ENCODE data around the gene ADRA2C. TPM values are rescaled to one million over a fixed set of nuclear protein-coding genes. Genes with fewer than 3 reads are reported as not detected.

The ADRA2C gene
- polyA plus RNA-seq, 1 of the 3 experiments (the other 2 are of a cell fraction) = 0.15 TPM

GRCh38 chr4:3723232-3723642, 42.9 kb upstream of the ADRA2C start:
- no peak overlapping the region for H3K27ac ChIP-seq (ENCODE audit: low read depth in 2 of 2, low read length in 1 of 2)
- H2AFZ ChIP-seq (ENCODE audit: low read depth) = no peak overlapping the region
- no peak overlapping the region for H3K9ac ChIP-seq
- H3K36me3 ChIP-seq (replicated peaks in 1 of 2; ENCODE audit: control insufficient read depth in 1 of 2, insufficient read depth in 2 of 2, low read length in 1 of 2) = no peaks in the 10 kb centered on the region
- no peaks in the 10 kb centered on the region for H3F3A ChIP-seq (replicated peaks; ENCODE audit: insufficient read depth)
- H3K4me2 ChIP-seq = no peak overlapping the region
- no peaks in the 10 kb centered on the region for H3K9me3 ChIP-seq
- peaks cover 0 to 10% of the 10 kb centered on the region in 2 experiments; a peak in 1 of 4 replicates for H3K4me1 ChIP-seq (ENCODE audit: control insufficient read depth in 1 of 2, insufficient read depth in 2 of 2, low read depth in 1 of 2, low read length in 1 of 2)
- no peaks in the 10 kb centered on the region for H3K79me2 ChIP-seq (ENCODE audit: insufficient read depth)
- H3K4me3 ChIP-seq (ENCODE audit: low read depth in 2 of 2, low read length in 1 of 2) = no peak overlapping the region
- H4K20me1 ChIP-seq (ENCODE audit: insufficient read depth) = no peaks in the 10 kb centered on the region
- no peak for TF ChIP-seq ELF1 (IDR thresholded peaks at IDR 0.05)
- no peak for TF ChIP-seq POLR2AphosphoS5 (IDR thresholded peaks at IDR 0.05; ENCODE audit: low read depth, low read length)
- TF ChIP-seq NFIC (IDR thresholded peaks at IDR 0.05; ENCODE audit: borderline replicate concordance) = no peak
- TF ChIP-seq FOXM1 (IDR thresholded peaks at IDR 0.05; ENCODE audit: low read depth) = no peak
- TF ChIP-seq REST (IDR thresholded peaks at IDR 0.05; ENCODE audit: low read depth, low read length) = no peak
- TF ChIP-seq USF1 (IDR thresholded peaks at IDR 0.05; ENCODE audit: borderline replicate concordance, low read depth) = no peak
- TF ChIP-seq TEAD4 (IDR thresholded peaks at IDR 0.05; ENCODE audit: borderline replicate concordance, insufficient read depth) = no peak
- DNase-seq = no peak
- CTCF ChIA-PET = interaction anchor here (1.1 to 1.5 kb wide), 2 partner anchors 157 to 242 kb away, joined by 3 to 4 read pairs; no protein-coding TSS in a partner anchor
- WGBS (ENCODE audit: low lambda C conversion rate) = 49% methylated on average over 7 of the region's 9 CpGs
- H3K27me3 ChIP-seq (ENCODE audit: insufficient read depth) = no peaks in the 10 kb centered on the region
- POLR2A ChIA-PET = no interaction called here
- no peaks in the 10 kb centered on the region for H3K9me2 ChIP-seq

GRCh38 chr4:3724319-3725231, 41.6 kb upstream of the ADRA2C start:
- H3K9ac ChIP-seq = no peak overlapping the region
- H4K20me1 ChIP-seq (ENCODE audit: insufficient read depth) = no peaks in the 10 kb centered on the region
- ChIA-PET POLR2A (no interaction called here), CTCF (interaction anchor here (1.5 kb wide), 1 partner anchor 244 kb away, joined by 4 read pairs; no protein-coding TSS in a partner anchor)
- no peaks in the 10 kb centered on the region for H3F3A ChIP-seq (replicated peaks; ENCODE audit: insufficient read depth)
- no peak overlapping the region for H3K27ac ChIP-seq (ENCODE audit: low read depth in 2 of 2, low read length in 1 of 2)
- TF ChIP-seq CHD2 (IDR thresholded peaks at IDR 0.05; ENCODE audit: low read length, partially characterized antibody) (no peak), EP300 (IDR thresholded peaks at IDR 0.05; ENCODE audit: borderline replicate concordance in 1 of 2, low read depth in 1 of 2, low read length in 1 of 2) (no peak), IRF3 (IDR thresholded peaks at IDR 0.05; ENCODE audit: low read depth, low read length) (no peak), RFX5 (IDR thresholded peaks at IDR 0.05; ENCODE audit: low read length) (no peak), NFIC (IDR thresholded peaks at IDR 0.05; ENCODE audit: borderline replicate concordance) (no peak)
- no peaks in the 10 kb centered on the region for H3K9me3 ChIP-seq
- H3K79me2 ChIP-seq (ENCODE audit: insufficient read depth) = no peaks in the 10 kb centered on the region
- no peak for DNase-seq
- no peaks in the 10 kb centered on the region for H3K9me2 ChIP-seq
- peaks cover 0 to 10% of the 10 kb centered on the region in 2 experiments; a peak in 1 of 4 replicates for H3K4me1 ChIP-seq (ENCODE audit: control insufficient read depth in 1 of 2, insufficient read depth in 2 of 2, low read depth in 1 of 2, low read length in 1 of 2)
- no peak overlapping the region for H3K4me3 ChIP-seq (ENCODE audit: low read depth in 2 of 2, low read length in 1 of 2)
- H3K27me3 ChIP-seq (ENCODE audit: insufficient read depth) = no peaks in the 10 kb centered on the region
- WGBS (ENCODE audit: low lambda C conversion rate) = 72% methylated on average over 32 of the region's 44 CpGs
- no peaks in the 10 kb centered on the region for H3K36me3 ChIP-seq (replicated peaks in 1 of 2; ENCODE audit: control insufficient read depth in 1 of 2, insufficient read depth in 2 of 2, low read length in 1 of 2)
- no peak overlapping the region for H2AFZ ChIP-seq (ENCODE audit: low read depth)
- H3K4me2 ChIP-seq = no peak overlapping the region
